ENCODE data around the gene MFRP.

MFRP gene

DNA sequence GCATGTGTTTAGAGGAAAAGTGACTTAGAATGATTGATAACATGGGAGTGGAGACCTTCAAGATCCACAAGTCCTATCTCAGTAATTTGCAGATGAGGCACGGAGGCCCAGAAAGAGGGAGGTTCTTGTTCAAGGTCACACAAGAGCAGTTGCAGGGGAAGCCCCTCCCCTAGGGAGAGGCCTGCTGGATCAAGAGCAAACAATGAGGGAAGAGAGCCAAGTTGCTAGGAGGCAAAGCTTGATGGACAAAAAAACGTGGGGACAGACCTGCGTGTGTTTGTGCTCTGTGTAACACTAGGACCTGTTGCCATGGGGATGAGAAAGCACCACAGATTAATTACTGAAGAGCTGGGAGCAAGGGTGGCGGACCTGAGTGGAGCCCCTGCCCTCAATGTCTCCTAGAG, 6.4 kb upstream of the MFRP start:
- H3K4me3 ChIP-seq (ENCODE audit: low read depth, low read length): no peak overlapping the region
- TF ChIP-seq, protein P1, sequence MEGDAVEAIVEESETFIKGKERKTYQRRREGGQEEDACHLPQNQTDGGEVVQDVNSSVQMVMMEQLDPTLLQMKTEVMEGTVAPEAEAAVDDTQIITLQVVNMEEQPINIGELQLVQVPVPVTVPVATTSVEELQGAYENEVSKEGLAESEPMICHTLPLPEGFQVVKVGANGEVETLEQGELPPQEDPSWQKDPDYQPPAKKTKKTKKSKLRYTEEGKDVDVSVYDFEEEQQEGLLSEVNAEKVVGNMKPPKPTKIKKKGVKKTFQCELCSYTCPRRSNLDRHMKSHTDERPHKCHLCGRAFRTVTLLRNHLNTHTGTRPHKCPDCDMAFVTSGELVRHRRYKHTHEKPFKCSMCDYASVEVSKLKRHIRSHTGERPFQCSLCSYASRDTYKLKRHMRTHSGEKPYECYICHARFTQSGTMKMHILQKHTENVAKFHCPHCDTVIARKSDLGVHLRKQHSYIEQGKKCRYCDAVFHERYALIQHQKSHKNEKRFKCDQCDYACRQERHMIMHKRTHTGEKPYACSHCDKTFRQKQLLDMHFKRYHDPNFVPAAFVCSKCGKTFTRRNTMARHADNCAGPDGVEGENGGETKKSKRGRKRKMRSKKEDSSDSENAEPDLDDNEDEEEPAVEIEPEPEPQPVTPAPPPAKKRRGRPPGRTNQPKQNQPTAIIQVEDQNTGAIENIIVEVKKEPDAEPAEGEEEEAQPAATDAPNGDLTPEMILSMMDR (IDR thresholded peaks at IDR 0.05; ENCODE audit: borderline replicate concordance, insufficient read depth, low read depth, low read length): no peak

DNA sequence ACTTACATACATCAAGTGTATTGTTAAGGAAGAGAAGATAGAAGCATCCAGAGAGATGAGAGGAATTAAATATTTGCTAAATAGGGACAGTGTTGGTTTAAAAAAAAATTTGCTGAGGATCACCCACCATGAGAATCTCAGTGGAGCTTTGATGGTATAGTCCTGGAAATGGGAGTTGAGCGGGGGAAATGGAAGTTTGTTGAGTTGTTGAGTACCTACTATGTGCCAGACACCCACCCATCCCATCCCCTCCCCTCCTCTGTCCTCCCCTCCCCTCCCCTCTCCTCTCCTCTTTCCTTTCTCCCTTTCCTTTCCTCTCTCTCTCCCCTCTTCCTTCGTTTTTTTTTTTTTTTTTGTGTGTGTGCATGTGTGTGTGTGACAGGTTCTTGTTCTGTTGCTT, 4.7 kb upstream of the MFRP start:
- TF ChIP-seq, protein P1 (IDR thresholded peaks at IDR 0.05; ENCODE audit: borderline replicate concordance, insufficient read depth, low read depth, low read length): no peak
- no peak overlapping the region for H3K4me3 ChIP-seq (ENCODE audit: low read depth, low read length)

DNA sequence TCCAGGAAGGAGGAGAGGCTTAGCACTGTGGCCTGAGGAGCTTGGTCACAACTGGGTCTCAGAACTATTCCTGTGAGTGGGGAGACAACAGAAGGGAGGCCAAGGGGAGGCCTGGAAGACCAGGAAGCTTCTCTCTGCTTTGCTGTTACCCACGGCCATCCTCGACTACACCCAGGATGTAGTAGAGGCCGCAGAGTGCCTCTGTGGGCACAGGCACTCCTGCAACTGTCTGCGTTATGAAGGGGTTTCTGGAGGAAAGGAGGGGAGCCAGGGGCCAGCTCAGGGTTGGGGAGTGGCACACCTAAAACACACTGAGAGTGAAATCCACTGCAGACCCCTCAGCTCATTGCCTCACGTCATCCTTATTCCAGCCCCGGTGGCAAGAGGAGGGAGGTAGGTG, 3.8 kb upstream of the MFRP start:
- H3K4me3 ChIP-seq (ENCODE audit: low read depth, low read length): no peak overlapping the region
- TF ChIP-seq, protein P1 (IDR thresholded peaks at IDR 0.05; ENCODE audit: borderline replicate concordance, insufficient read depth, low read depth, low read length): no peak

DNA sequence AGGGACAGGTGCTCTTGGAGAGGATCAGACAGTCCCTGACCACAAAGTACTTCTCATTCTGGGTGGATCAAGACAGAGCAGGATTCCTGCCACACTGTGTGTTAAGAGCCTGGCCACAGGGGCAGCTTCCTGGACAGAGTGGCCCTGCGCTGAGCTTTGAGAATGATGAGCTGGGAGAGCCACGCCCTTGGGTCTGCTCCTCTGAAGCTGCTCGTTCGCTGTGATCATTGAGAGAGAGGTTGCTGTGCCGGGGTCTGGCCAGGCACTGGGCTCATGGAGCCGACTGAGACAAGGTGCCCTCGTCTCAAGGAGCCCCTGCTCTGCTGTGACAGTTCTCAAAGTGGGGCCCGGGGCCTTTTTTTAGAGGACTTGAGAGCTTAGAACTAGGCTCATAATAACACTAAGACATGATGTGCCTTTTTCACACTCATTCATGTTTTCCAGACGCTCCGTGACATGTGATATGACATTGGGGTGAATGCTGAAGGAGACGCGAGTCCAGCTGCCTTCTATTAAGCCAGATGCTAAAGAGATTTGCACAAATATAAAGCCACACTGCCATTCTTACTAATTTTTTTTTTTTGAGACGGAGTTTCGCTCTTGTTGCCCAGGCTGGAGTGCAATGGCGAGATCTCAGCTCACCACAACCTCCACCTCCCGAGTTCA, 1.6 kb upstream of the MFRP start:
- no peak overlapping the region for H3K4me3 ChIP-seq (ENCODE audit: low read depth, low read length)

DNA sequence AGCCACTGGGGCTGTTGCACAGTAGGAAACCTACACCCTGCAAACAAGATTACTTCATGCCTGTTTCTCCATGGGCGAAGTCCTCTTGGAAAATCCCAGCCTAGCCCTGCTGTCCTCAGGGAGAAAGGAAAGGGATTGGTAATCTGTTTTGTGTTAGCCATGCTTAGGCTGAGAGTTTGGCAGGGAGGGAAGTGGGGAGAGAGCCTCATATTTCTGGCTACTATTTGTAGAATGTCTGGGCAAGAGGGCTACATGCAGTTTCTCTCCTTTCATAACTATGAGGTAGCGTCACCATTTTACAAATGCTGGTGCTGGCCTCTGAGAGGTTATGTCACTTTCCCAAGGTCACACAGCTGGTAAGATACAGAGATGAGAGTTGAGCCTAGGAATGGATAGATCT, 737 bp upstream of the MFRP start:
- H3K4me3 ChIP-seq (ENCODE audit: low read depth, low read length): no peak overlapping the region
- TF ChIP-seq, protein P1 (IDR thresholded peaks at IDR 0.05; ENCODE audit: borderline replicate concordance, insufficient read depth, low read depth, low read length): no peak

More for the DNA sequence above, 1.6 kb upstream of the MFRP start:
- TF ChIP-seq, protein P1 (IDR thresholded peaks at IDR 0.05; ENCODE audit: borderline replicate concordance, insufficient read depth, low read depth, low read length): no peak

DNA sequence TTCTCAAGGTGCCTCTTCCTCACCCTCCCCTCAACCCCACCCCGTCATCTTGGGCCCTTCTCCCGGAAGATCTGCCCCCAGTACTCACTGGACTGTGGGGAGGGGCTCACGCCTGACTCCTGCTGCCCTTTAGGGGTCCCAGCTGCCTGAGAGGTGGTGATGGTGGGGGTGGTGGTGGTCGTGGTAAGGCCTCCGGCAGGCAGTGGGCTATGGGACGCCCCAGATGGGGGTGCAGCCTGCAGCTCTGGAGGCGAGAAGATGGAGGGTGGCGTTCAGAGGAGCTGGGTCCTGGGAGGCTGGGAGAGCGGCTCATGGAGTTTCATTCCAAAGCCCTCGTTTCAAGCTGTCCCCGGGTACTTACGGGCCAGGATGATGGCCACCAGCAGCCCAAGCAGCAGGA, 820 bp downstream of the MFRP start:
- TF ChIP-seq, protein P1 (IDR thresholded peaks at IDR 0.05; ENCODE audit: borderline replicate concordance, insufficient read depth, low read depth, low read length): no peak
- H3K4me3 ChIP-seq (ENCODE audit: low read depth, low read length): no peak overlapping the region

DNA sequence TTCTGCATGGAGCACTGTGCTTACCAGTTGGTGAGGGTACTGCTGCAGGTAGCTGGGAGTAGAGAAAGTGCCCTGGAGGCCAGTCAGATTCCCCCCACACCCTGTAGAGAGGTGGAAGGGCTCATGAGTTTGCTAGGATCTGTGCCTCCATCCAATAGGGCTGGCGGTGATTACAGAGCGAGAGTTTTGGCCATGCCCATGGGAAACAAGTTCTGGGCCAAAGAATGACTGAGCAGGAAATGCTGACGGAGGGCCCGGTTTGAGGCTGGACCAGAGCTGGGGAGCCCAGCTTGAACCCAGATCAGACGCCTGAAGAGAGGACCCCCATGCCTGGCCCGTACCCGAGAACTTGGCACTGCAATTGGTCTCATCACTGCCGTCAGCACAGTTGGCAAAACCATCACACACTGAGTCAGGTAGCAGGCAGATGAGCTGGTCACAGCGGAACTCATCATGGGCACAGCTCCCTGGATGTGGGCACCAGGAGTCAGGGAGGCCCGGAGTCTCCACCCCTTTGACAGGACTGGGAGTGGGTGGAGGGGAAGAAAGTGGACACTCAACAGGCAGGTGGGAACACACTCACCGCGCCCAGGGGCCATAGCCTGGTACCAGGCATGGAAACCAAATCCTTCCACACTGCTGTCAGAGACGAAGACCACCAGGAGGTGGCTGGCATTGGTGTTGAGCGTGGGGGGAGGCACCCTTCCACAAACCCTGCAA, 2.1 kb downstream of the MFRP start:
- H3K4me3 ChIP-seq (ENCODE audit: low read depth, low read length): no peak overlapping the region
- TF ChIP-seq, protein P1 (IDR thresholded peaks at IDR 0.05; ENCODE audit: borderline replicate concordance, insufficient read depth, low read depth, low read length): no peak
